RWPE1 (cell line): ENCODE results near the gene HDAC7.

ENCODE experiments used
- CTCF ChIA-PET: fragments of 350-600 bp; sonication (Branson Sonifier 250); formaldehyde crosslinking; extraction: SDS; loops from one replicate; lab custom pipeline; 2021; lab: Yijun Ruan, JAX
- POLR2A ChIA-PET: fragments of 400-600 bp; formaldehyde crosslinking; extraction: SDS; loops from one replicate; lab custom pipeline; 2020; ENCODE audit warnings: antibody characterized with exemption; ENCODE audit not compliant: low non-redundant PET; lab: Yijun Ruan, JAX
- DNase-seq: peaks from one replicate; pipeline ENCODE4 v3.0.0; 2012; ENCODE audit warnings: low spot score
- H3K27ac ChIP-seq: fragments of 450-650 bp; 2 replicates; pipeline ENCODE4 v1.5.1; 2017
- TF ChIP-seq, protein P1 (sequence below): fragments of 450-650 bp; conservative IDR thresholded peaks from 2 replicates; pipeline ENCODE4 v1.5.1; 2017; ENCODE audit warnings: low read depth, mild to moderate bottlenecking

The HDAC7 gene

DNA sequence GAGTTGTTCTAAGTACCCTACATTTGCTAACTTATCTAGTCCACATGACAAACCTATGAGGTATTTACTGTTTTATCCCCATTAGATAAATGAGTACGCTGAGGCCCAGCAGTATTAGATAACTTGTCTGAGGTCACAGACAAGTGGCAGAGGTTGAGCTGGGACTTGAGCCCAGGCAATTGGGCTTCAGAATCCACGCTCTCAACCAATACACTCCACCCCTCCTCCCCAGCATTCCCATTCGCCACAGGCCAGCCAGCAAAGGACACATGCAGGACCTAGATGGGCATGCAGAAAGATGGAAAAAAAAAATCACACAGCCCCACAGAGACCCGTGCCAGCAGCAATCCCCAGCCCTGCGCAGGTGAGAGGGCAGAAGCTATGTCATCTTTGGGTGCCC lies 12.4 kb downstream of the HDAC7 start:
- DNase-seq = no peak
- TF ChIP-seq, protein P1, sequence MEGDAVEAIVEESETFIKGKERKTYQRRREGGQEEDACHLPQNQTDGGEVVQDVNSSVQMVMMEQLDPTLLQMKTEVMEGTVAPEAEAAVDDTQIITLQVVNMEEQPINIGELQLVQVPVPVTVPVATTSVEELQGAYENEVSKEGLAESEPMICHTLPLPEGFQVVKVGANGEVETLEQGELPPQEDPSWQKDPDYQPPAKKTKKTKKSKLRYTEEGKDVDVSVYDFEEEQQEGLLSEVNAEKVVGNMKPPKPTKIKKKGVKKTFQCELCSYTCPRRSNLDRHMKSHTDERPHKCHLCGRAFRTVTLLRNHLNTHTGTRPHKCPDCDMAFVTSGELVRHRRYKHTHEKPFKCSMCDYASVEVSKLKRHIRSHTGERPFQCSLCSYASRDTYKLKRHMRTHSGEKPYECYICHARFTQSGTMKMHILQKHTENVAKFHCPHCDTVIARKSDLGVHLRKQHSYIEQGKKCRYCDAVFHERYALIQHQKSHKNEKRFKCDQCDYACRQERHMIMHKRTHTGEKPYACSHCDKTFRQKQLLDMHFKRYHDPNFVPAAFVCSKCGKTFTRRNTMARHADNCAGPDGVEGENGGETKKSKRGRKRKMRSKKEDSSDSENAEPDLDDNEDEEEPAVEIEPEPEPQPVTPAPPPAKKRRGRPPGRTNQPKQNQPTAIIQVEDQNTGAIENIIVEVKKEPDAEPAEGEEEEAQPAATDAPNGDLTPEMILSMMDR = no peak
- H3K27ac ChIP-seq = peak overlapping the region; percentile 99
- CTCF ChIA-PET = interaction anchor here (0.6 to 1.7 kb wide), 3 partner anchors 10 to 40 kb away, joined by 3 to 6 read pairs (median 4); no protein-coding TSS in a partner anchor
- POLR2A ChIA-PET = interaction anchor here (0.6 kb wide), 1 partner anchor 21 kb away, joined by 3 read pairs; no protein-coding TSS in a partner anchor

- ChIA-PET POLR2A (no interaction called here), CTCF (interaction anchor here (1.0 kb wide), 1 partner anchor 32 kb away, joined by 6 read pairs; no protein-coding TSS in a partner anchor)
- H3K27ac ChIP-seq = peak overlapping the region; percentile 99
- TF ChIP-seq, protein P1 = no peak
- DNase-seq = no peak
Observed at GRCh38 chr12:47805417-47805816, 14.3 kb downstream of the HDAC7 start.

- TF ChIP-seq, protein P1 = no peak
- no peak for DNase-seq
- ChIA-PET POLR2A (interaction anchor here (0.6 kb wide), 1 partner anchor 85 kb away, joined by 3 read pairs; no protein-coding TSS in a partner anchor), CTCF (interaction anchor here (1.2 kb wide), 1 partner anchor 60 kb away, joined by 3 read pairs; no protein-coding TSS in a partner anchor)
- H3K27ac ChIP-seq = peak overlapping the region; percentile 57
Observed at GRCh38 chr12:47804171-47804570, 15.5 kb downstream of the HDAC7 start.

DNA sequence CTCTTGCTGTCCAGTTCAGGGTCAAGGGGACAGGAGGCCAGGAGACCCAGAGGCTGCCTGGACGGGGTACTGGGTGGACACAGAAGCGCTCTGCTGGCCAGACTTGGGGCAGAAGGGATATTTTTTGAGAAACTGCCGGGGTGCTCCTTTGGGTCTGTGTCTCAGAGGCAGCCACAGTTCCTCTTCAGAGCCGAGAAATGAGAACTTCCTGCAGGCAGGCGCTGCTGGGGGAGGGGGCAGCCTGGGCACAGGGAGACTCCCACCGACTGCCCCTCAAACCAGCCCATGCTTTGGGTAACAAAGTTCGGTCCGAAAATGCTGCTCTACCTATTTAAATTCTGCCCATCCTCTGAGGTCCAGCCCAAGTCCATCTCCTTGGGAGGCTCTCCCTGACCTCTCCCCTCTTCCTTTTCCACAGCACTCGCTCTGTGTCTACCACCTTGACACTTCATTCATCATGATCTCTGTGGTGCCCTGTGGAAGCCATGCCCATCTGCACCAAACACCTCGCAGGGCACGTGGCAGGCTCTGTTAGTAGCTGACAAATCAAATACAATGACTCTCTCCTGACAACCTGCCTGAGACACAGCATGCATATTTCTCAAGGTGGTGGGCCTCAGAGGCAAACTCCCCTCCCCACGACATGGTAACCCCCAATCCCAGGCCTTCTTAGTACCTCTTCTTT lies 16.4 kb downstream of the HDAC7 start:
- no peak for DNase-seq
- ChIA-PET POLR2A (no interaction called here), CTCF (interaction anchor here (1.2 to 1.6 kb wide), 2 partner anchors 34 to 59 kb away, joined by 3 to 6 read pairs; no protein-coding TSS in a partner anchor)
- TF ChIP-seq, protein P1 = no peak
- peak overlapping the region; percentile 57 for H3K27ac ChIP-seq

DNA sequence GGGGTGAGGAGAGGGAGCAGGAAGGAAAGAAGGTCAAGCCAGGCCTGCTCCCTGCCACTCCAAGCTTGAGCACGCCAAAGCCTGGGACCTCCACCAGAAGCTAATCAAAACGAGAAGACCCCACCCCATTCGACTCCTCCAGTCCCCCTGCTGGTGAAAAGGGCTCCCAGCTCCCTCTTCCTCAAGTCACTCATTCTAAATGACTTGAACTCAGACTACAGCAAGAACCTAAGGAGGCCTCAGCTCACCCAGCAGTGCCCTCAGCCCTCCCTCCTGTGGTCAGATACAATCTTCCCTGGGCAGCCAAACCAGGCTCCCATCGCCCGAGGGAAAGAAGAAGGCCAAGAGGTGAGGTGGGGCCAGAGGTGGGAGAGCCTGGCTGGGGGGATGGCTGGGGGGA lies 17.4 kb downstream of the HDAC7 start:
- ChIA-PET CTCF (interaction anchor here (1.2 to 1.6 kb wide), 2 partner anchors 12 to 35 kb away, joined by 4 to 6 read pairs; no protein-coding TSS in a partner anchor), POLR2A (no interaction called here)
- peak overlapping the region; percentile 57 for H3K27ac ChIP-seq
- TF ChIP-seq, protein P1 = no peak
- DNase-seq = no peak

DNA sequence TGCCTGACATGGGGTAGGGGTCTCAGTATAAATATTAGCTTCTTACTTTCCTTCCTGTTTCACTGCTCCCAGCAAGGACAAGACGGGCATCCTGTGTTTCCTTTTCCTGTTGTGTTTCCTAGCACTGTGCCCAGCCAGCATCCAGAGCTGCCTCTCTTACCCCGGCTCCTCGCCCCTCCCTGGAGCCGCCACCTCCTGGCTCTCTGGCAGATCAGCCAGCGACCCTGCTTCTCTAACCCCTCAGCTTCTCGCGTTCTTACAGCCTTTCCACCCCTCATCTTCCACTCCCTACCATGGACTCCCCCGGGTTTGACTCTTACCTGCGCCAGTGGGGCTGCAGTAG lies 17.8 kb downstream of the HDAC7 start:
- CTCF ChIA-PET = interaction anchor here (1.2 to 1.6 kb wide), 2 partner anchors 12 to 36 kb away, joined by 4 to 6 read pairs; no protein-coding TSS in a partner anchor
- DNase-seq = no peak

More for the DNA sequence above, 17.8 kb downstream of the HDAC7 start:
- peak overlapping the region; percentile 57 for H3K27ac ChIP-seq
- TF ChIP-seq, protein P1 = no peak
- POLR2A ChIA-PET = no interaction called here
